Thyroid gland (tissue), 4 donors: ENCODE data around the gene FXYD1.

ENCODE experiments used
- POLR2A ChIP-seq, 2 donors: fragments of 450-650 bp; IDR thresholded peaks; one replicate each; pipeline ENCODE4 v1.6.1; 2017; ENCODE audit warnings: antibody characterized with exemption in 2 of 2, mild to moderate bottlenecking in 2 of 2, moderate library complexity in 1 of 2
- TF ChIP-seq, protein P1 (sequence below), 6 experiments: fragments of 200-600 bp in 3 of 6; fragments of 450-650 bp in 3 of 6; sonication (generic) in 3 of 6; IDR thresholded peaks; one replicate each; pipeline ENCODE4 v1.5.1; 2016 to 2019; ENCODE audit warnings: antibody characterized with exemption in 6 of 6, mild to moderate bottlenecking in 2 of 6, inconsistent platforms in 1 of 6, moderate library complexity in 1 of 6

- TF ChIP-seq, protein P1, sequence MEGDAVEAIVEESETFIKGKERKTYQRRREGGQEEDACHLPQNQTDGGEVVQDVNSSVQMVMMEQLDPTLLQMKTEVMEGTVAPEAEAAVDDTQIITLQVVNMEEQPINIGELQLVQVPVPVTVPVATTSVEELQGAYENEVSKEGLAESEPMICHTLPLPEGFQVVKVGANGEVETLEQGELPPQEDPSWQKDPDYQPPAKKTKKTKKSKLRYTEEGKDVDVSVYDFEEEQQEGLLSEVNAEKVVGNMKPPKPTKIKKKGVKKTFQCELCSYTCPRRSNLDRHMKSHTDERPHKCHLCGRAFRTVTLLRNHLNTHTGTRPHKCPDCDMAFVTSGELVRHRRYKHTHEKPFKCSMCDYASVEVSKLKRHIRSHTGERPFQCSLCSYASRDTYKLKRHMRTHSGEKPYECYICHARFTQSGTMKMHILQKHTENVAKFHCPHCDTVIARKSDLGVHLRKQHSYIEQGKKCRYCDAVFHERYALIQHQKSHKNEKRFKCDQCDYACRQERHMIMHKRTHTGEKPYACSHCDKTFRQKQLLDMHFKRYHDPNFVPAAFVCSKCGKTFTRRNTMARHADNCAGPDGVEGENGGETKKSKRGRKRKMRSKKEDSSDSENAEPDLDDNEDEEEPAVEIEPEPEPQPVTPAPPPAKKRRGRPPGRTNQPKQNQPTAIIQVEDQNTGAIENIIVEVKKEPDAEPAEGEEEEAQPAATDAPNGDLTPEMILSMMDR (IDR thresholded peaks at IDR 0.05): no peak
- TF ChIP-seq POLR2A (IDR thresholded peaks at IDR 0.05): no peak
Observed at GRCh38 chr19:35116072-35116801, 22.4 kb upstream of the FXYD1 start.
